GM12878 (cell line): ENCODE data around the gene KRT34. TPM values are rescaled to one million over a fixed set of nuclear protein-coding genes. Genes with fewer than 3 reads are reported as not detected.

Experiments used
- ATAC-seq: fragments of 200-7000 bp; cut with Tn5 transposase; 3 replicates; pipeline ENCODE4 v1.9.1; 2020; ENCODE audit warnings: mild to moderate bottlenecking, moderate library complexity
- BruUV-seq: library from RNA; stranded (reverse); fragments of 400-500 nt; replicated peaks from 2 replicates; lab custom pipeline; 2021; lab: Mats Ljungman, UMichigan
- CTCF ChIA-PET: fragments of 300-600 bp; sonication (Branson Sonifier 250); formaldehyde crosslinking; extraction: SDS; loops from one replicate; lab custom pipeline; 2021; ENCODE audit warnings: inconsistent platforms; lab: Yijun Ruan, JAX
- POLR2A ChIA-PET: fragments of 350-600 bp; formaldehyde crosslinking; extraction: SDS; loops from one replicate; lab custom pipeline; 2021; ENCODE audit warnings: inconsistent platforms; lab: Charles Lee
- RAD21 ChIA-PET: fragments of 300-600 bp; sonication (Branson Sonifier 250); formaldehyde crosslinking; loops from one replicate; lab custom pipeline; 2023; ENCODE audit warnings: antibody characterized with exemption; ENCODE audit not compliant: unreplicated experiment; lab: Charles Lee
- SMC1A ChIA-PET: fragments of 300-600 bp; sonication (Branson Sonifier 250); formaldehyde crosslinking; loops from one replicate; lab custom pipeline; 2023; ENCODE audit not compliant: unreplicated experiment, uncharacterized antibody; lab: Charles Lee
- DNase-seq: peaks from one replicate; pipeline ENCODE4 v3.0.0-alpha.2; 2011; ENCODE audit warnings: low read depth, low spot score
- FAIRE-seq: peaks from 3 replicates; lab custom pipeline; 2011; peaks lifted over from hg19 to GRCh38; lab: Jason Lieb, UNC
- H2AFZ ChIP-seq: 2 replicates; pipeline ENCODE4 v1.6.0; 2011; ENCODE audit warnings: low read depth, low read length, control low read depth; ENCODE audit not compliant: control insufficient read depth
- H3K27ac ChIP-seq: 2 replicates; pipeline ENCODE4 v1.5.1; 2011; ENCODE audit warnings: control low read depth; ENCODE audit not compliant: control insufficient read depth, insufficient read depth
- H3K27me3 ChIP-seq, 2 experiments: replicated peaks in 1 of 2; 2 replicates each; pipeline versions ENCODE4 v1.6.0 to v1.6.1; 2011; ENCODE audit warnings: low read length in 1 of 2; ENCODE audit not compliant: control insufficient read depth in 2 of 2, insufficient read depth in 2 of 2
- H3K36me3 ChIP-seq, 2 experiments: 2 replicates each; pipeline ENCODE4 v1.5.1; 2011; ENCODE audit warnings: low read length in 1 of 2; ENCODE audit not compliant: control insufficient read depth in 2 of 2, insufficient read depth in 2 of 2
- H3K4me1 ChIP-seq: 2 replicates; pipeline ENCODE4 v1.6.1; 2011; ENCODE audit warnings: mild to moderate bottlenecking, low read length, moderate library complexity, mixed read lengths; ENCODE audit not compliant: control insufficient read depth, insufficient read depth
- H3K4me2 ChIP-seq: 2 replicates; pipeline ENCODE4 v1.6.0; 2011; ENCODE audit warnings: control low read depth; ENCODE audit not compliant: control insufficient read depth, insufficient read depth
- H3K4me3 ChIP-seq: fragments of 200-600 bp; sonication (generic); 2 replicates; pipeline ENCODE4 v1.5.1; 2016
- H3K79me2 ChIP-seq: 2 replicates; pipeline ENCODE4 v1.6.0; 2011; ENCODE audit warnings: low read length; ENCODE audit not compliant: control insufficient read depth, insufficient read depth
- H3K9ac ChIP-seq: 2 replicates; pipeline ENCODE4 v1.8.0; 2011; ENCODE audit warnings: low read length, control low read depth, mixed read lengths; ENCODE audit not compliant: control insufficient read depth, insufficient read depth
- H3K9me3 ChIP-seq: replicated peaks from 3 replicates; pipeline ENCODE4 v1.5.1; 2011; ENCODE audit warnings: mild to moderate bottlenecking, low read length; ENCODE audit not compliant: control insufficient read depth, insufficient read depth
- H4K20me1 ChIP-seq: 2 replicates; pipeline ENCODE4 v1.6.0; 2011; ENCODE audit not compliant: control insufficient read depth, insufficient read depth
- BHLHE40 ChIP-seq, 2 experiments: fragments of 450-650 bp in 1 of 2; IDR thresholded peaks; 2 replicates each; pipeline ENCODE4 v1.6.1; 2011 to 2017; ENCODE audit warnings: low read depth in 2 of 2, borderline replicate concordance in 1 of 2, improper control_type of control experiment in 1 of 2, low read length in 1 of 2, mild to moderate bottlenecking in 1 of 2
- DPF2 ChIP-seq: fragments of 450-650 bp; IDR thresholded peaks from 2 replicates; pipeline ENCODE4 v1.6.1; 2017; ENCODE audit warnings: mild to moderate bottlenecking
- EGR1 ChIP-seq, 2 experiments: IDR thresholded peaks; 1 replicate in 1 of 2; 2 replicates in 1 of 2; pipeline ENCODE4 v1.6.1; 2011 to 2012; ENCODE audit warnings: low read depth in 2 of 2, low read length in 2 of 2, borderline replicate concordance in 1 of 2, mild to moderate bottlenecking in 1 of 2, moderate library complexity in 1 of 2
- ESRRA ChIP-seq: IDR thresholded peaks from 2 replicates; pipeline ENCODE4 v1.6.1; 2012; ENCODE audit warnings: mild to moderate bottlenecking, low read length, improper control_type of control experiment
- FOXM1 ChIP-seq: IDR thresholded peaks from 2 replicates; pipeline ENCODE4 v1.6.1; 2012; ENCODE audit warnings: low read depth, mild to moderate bottlenecking, inconsistent platforms, low read length, moderate library complexity
- HDGF ChIP-seq: fragments of 450-650 bp; IDR thresholded peaks from 2 replicates; pipeline ENCODE4 v1.6.1; 2016; ENCODE audit warnings: antibody characterized with exemption
- KLF5 ChIP-seq: fragments of 450-650 bp; IDR thresholded peaks from 2 replicates; pipeline ENCODE4 v1.6.1; 2014; ENCODE audit warnings: mild to moderate bottlenecking; ENCODE audit not compliant: partially characterized antibody
- SIX5 ChIP-seq: IDR thresholded peaks from 2 replicates; pipeline ENCODE4 v1.6.1; 2011; ENCODE audit warnings: mild to moderate bottlenecking, low read depth, low read length, moderate library complexity; ENCODE audit not compliant: severe bottlenecking
- TARDBP ChIP-seq: IDR thresholded peaks from 2 replicates; pipeline ENCODE4 v1.6.1; 2016; ENCODE audit warnings: borderline replicate concordance
- WRNIP1 ChIP-seq: IDR thresholded peaks from 2 replicates; pipeline ENCODE4 v1.6.1; 2011; ENCODE audit warnings: low read depth, low read length, improper control_type of control experiment, borderline replicate concordance
- ZNF384 ChIP-seq: IDR thresholded peaks from 2 replicates; pipeline ENCODE4 v1.6.1; 2012; ENCODE audit warnings: low read depth, mild to moderate bottlenecking, low read length, improper control_type of control experiment, borderline replicate concordance
- WGBS: methylation state at CpG from one replicate; pipeline ENCODE4 v1.1.6; 2016; ENCODE audit warnings: low lambda C conversion rate; ENCODE audit not compliant: insufficient replicate concordance, insufficient coverage; ENCODE audit errors: missing lambda C conversion rate; 5-methylcytosine and 5-hydroxymethylcytosine counted together
- in situ Hi-C: fragments of 300-500 bp; cut with MboI; formaldehyde crosslinking; loops from 9 replicates; pipeline ENCODE4 v1.14.3; 2018; ENCODE audit warnings: mixed read lengths
- intact Hi-C: fragments of 100-400 bp; cut with micrococcal nuclease; formaldehyde crosslinking; loops from one replicate; pipeline ENCODE4 v1.14.2; 2022; ENCODE audit not compliant: unreplicated experiment
- polyA plus RNA-seq, 11 experiments: library from polyadenylated mRNA; depleted of rRNA in 4 of 11; unstranded in 6 of 11; stranded (reverse) in 5 of 11; fragments of >200 nt; fragmentation: Nextera tagmentation in 4 of 11; fragmentation: Illumina TruSeq in 1 of 11; extraction: Ambion mirVana in 4 of 11; extraction: Trizol in 1 of 11; gene quantifications; 1 replicate in 1 of 11; 2 replicates in 10 of 11; pipeline versions ENCODE4 v1.2.1 to v1.2.3, GENCODE V29; 2011 to 2016; ENCODE audit warnings: inconsistent platforms in 2 of 11, missing spikeins in 2 of 11, low read depth in 1 of 11
- total RNA-seq, 4 experiments: library from RNA; depleted of rRNA in 3 of 4; stranded (reverse); fragments of >200 nt in 3 of 4; fragmentation: Illumina TruSeq in 1 of 4; extraction: Trizol in 1 of 4; gene quantifications; 2 replicates each; pipeline versions ENCODE4 v1.2.1 to v1.2.3, GENCODE V29; 2013 to 2021

Gene KRT34
- total and polyA plus RNA-seq, 10 of the 15 experiments (the other 5 are each of a cell fraction or from before 2014, with no cell fraction given) = not detected

DNA sequence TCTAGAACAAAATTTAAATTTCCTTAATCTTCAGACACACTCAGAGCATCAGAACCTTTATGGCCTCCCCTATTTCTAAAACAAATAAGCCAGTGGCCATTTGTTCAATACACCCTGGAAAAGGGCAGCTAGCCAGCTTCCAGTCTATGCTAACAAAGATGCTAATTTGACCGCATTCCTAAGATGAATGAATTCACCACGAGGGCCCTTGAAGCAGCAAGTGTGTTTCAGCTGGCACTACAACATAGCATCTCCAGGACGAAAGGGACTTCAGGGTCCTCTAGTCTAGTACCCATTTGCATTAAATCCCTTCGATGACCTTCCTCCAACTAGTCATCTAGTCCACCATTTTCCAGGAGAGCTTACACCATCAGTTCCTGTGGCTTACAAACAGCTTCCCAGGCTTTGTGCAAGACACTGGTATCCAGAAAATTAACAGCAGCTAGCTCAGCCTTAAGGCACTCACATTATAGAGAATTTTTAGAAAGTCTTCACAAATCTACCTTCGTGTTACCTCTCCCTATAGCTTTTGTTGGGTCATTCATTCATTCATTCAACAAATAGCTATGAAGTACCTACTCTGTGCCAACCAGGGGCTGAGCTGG lies 31.3 kb upstream of the KRT34 start:
- ATAC-seq (no peak), DNase-seq (no peak), FAIRE-seq (no peak)
- SMC1A ChIA-PET = interaction anchor here (0.9 kb wide), 1 partner anchor 74 kb away, joined by 4 read pairs; no protein-coding TSS in a partner anchor
- 13% methylated on average over 5 of the region's 5 CpGs for WGBS
- no peak for TF ChIP-seq ZNF384
- TF ChIP-seq TARDBP = no peak
- TF ChIP-seq HDGF = no peak
- no peak for TF ChIP-seq SIX5
- no peak for TF ChIP-seq FOXM1
- no peak for TF ChIP-seq DPF2
- TF ChIP-seq KLF5 = no peak
- no peak for TF ChIP-seq EGR1 (IDR thresholded peaks at IDR 0.05; ENCODE audit: borderline replicate concordance in 1 of 2, low read depth in 2 of 2, low read length in 2 of 2)
- no peak for TF ChIP-seq ESRRA
- TF ChIP-seq BHLHE40 (IDR thresholded peaks at IDR 0.05; ENCODE audit: borderline replicate concordance in 1 of 2, low read depth in 2 of 2, low read length in 1 of 2) = no peak
- no peak for TF ChIP-seq WRNIP1
- in situ Hi-C loops = no loop called here
- CTCF ChIA-PET = interaction anchor here (0.6 to 1.4 kb wide), 3 partner anchors 9 to 19 kb away, joined by 3 to 6 read pairs (median 4); no protein-coding TSS in a partner anchor
- BruUV-seq = no TSS peak
- Histone ChIP-seq H3K27me3 (peaks cover 0 to 2% of the 10 kb centered on the region in 2 experiments; a peak in 1 of 4 replicates), H3K9me3 (no peaks in the 10 kb centered on the region), H3K4me2 (no peak overlapping the region), H3K4me3 (no peak overlapping the region), H4K20me1 (no peaks in the 10 kb centered on the region), H3K27ac (no peak overlapping the region), H2AFZ (no peak overlapping the region), H3K36me3 (no peaks in the 10 kb centered on the region), H3K4me1 (no peaks in the 10 kb centered on the region), H3K9ac (no peak overlapping the region), H3K79me2 (no peaks in the 10 kb centered on the region)
- intact Hi-C loops = no loop called here
- POLR2A ChIA-PET = no interaction called here
- RAD21 ChIA-PET = no interaction called here
